Fibroblast of skin of scalp (primary cell): ENCODE data around the gene ICE2.
A peak's percentile ranks its signal among the peaks of the same experiment; 100 is the strongest.

Experiments
- DNase-seq: peaks from one replicate; pipeline ENCODE4 v3.0.0-alpha.2; 2013

ICE2 gene

DNA sequence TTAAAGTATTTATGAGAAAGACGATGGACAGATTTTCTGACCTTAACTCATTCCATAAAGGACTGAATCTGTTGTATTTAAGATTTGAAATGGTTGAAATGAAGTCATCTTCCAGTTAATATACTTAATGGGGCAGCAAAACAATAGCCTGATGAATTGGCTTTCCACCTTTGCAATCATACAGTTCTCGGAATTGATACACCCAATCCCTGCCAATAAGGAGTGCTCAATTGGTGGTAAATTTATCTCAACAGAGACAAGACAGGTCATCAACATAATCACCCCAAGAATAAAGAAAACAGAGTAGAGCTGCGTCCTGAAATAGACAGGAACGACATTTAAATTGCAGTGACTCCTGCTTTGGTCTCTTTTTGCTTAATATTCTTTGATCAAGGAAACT is 92.3 kb downstream of the ICE2 start:
- no peak for DNase-seq

DNA sequence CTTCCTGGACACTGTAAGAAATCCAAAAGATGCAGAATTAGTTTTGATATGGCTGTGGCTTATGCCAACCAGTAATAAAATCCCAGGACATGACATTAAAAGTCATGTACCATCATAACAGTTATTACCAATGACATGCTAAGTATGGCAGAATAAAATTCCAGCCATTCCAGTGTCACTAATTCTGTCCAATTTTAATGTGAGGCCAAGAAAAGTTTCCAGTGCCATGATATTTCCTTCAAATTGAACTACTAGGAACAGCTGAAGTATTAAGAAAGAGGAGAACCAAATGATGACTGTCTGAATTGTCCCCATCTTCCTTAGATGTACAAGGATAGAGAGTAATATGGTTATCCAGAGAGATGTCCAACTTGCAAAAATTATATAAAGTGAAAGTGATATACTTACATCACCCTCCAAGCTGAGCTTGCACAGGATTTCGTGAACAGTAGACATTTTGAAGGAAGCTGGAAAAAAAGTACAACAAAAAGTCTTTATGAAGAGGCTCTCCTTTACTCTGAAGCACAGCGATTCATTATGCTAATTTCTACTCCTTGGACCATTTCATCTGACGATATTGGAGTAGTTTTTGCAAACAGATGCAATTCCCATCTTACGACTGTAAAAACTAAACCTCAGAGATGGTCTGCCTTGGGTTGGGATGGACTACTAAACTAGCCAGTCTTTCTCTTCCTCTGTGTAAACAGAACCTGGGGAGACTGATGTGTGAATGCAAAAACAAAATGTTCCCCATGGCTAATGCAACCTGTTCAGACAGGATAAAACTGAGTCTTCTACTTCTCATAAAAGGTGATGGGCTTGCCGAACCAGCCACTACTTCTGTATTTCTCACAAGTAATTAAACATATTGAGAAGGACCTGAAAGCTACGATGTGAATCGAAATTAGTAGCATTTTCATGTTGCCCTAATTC is 93.1 kb downstream of the ICE2 start:
- peak; percentile 21 for DNase-seq

DNA sequence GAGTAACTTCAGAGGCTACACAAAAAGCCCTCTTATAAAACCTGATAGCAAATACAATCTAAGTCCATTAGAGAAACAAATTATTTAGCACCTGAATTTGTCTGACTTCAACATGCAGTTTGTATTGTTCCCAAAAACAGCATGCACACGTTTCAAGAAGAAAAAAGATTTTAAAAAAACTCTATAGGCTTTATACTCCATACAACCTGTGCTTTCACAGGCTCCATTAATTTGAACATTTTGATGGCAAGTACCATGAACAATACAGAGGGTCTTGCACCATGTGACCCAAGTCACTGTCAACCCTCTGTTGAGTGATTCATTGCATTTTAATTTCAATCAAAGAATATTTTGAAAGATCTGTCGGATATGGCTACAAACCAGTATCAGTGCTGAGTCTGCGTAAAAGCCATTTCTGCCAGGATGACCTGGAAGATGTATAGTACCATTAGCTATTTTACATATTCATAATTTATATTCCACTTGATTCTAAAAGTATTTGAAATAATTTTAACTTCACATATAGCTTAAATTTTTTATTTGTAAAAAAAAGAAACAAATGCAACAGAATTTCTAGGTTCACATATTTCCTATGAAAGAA is 94.3 kb downstream of the ICE2 start:
- no peak for DNase-seq

DNA sequence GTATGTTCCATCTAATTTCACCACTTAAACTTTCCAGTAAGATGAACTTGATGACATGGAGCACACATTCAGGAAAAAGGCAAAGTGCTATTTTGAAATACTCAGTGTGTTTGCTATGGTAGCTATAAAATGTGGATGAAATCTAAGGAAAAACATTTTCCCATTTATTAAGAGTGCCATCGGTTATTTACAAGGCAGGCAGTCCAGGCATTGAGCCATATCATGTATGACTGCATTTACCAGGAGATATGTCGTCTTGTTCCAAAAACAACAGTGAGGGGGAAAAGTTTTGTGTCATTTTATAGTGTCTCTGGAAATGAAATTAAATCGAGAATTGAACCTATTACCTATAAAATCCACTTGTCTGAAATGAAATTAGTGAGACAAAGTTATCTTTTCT is 94.9 kb downstream of the ICE2 start:
- no peak for DNase-seq

DNA sequence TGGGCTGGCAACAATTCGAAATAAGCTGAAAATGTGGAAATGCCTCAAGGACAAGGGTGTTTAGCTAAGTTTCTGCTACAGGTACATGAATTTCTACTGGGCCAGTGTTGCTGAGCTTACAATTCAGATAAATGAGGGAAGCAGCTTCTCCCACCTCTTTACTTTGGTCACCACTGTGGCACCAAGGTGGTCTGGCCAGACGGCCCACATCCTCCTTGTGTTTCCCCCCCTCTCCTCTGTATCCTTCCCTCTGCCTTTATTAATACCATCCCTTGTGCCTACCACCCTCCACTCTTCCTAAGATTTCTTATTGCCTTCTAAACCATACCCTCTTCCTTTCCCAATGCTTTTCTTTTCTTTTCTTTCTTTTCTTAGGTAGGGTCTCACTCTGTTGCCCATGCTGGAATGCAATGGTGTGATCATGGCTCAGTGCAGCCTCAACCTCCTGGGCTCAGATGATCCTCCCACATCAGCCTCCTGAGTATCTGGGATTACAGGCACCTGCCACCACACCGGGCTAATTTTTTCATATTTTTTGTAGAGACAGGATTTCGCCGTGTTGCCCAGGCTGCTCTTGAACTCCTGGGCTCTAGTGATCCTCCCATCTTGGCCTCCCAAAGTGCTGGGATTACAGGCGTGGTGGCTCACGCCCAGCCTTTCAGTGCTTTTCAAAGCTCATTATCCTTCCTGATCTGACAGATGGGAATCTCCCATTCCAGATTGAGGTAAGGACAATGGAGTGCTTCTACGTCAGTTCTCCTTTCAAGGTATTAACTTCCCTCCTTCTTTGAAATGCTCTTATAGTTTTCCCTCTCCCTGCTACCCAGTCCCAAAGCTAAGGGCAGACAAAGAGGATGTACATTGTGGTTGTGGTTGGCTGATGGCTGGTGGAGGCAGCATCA is 95.9 kb downstream of the ICE2 start:
- no peak for DNase-seq

DNA sequence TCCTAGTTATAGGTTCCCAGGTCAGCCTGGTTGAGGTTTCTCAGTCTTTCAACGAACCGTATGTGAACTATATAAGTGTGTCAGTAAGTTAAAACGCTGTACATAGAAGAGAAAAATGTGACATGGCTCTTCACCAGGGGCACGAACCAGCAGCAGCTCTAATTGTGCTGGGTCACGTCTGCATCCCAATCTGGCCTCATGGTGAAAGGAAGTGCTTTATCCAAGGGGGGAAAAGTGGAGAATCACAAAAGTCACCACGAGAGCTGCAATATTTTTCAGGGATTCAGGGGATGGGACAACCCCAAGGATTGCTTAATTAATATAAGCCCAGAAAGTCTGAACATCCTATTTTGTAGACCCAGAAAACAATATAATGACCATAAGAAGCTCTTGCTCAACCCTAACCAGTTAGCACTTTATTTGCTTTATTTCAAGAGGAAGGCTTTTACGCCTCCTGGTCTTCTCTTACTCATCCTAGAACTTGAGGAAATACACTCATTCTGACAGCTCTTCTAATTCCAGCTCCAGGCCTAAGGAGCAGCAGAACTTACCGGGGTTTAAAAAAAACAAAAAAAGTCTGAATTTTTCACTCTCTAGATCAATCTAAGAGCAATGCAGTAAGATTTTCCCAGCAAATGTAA is 97.7 kb downstream of the ICE2 start:
- DNase-seq = peak; percentile 64

DNA sequence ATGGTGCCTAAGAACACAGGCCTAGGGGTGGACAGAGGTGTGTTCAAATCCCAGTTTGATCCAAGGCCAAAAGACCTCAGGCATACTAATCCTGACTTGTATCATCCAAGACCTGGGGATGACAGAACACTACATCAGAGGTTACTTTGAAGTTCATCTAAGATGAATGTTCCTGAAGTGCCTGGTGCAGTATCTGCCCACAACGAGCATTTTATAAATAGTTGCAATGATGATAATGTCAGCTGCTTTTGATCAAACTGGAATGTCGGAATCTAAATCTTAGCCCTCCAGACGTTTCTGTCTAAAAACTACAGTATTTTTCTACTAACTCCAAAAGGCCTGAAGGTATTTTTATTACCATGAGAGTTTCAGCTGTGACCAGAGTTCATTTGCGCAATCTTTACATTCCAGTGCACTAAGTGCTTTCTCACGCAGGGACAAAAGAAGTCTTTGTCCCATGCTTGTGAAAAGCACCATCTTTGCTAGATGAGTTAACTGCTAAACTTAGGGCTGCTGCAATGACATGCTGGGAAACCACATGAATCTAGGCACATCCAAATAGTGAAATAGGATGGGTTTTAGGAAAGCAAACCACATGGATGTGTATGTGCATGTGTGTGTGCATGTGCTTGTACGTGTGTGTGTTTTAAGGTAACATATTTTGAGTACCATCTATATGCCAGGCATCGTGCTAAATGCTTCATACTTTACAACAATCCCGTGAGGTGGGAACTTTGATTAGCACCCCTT is 99.2 kb downstream of the ICE2 start:
- peak; percentile 99 for DNase-seq

DNA sequence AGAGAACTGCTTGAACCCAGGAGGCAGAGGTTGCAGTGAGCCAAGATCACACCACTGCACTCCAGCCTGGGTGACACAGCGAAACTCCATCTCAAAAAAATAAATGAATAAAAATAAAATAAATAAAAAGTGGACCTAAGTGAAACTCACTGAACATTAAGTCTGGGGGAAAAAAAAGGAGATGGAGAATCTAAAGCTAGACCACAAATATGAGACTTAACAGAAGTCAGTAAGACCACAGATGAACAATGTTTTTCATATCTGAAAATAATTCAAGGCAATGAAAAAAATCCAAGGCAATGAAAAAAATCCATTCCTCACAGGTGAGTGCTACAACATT is 99.8 kb downstream of the ICE2 start:
- DNase-seq = peak; percentile 64

DNA sequence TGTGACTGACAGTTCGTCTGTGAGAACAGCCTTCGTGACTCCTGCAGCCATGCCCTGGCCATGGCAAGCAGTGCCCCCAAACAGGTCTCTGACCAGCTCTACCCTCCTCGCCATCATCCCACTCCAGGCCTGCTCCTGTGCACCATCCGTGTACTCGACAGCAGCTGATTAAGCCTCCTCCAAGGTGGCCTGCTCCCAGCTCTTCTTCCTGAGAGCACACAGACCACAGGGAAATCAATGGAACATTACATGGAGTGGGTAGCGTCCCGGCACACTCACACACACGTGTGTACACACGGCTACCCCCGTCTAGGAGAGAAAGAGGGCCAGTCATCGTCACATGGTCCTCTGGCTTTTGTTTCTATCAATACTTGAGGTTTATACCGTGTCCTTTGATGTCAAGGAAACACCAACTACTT is 102.3 kb downstream of the ICE2 start:
- no peak for DNase-seq

DNA sequence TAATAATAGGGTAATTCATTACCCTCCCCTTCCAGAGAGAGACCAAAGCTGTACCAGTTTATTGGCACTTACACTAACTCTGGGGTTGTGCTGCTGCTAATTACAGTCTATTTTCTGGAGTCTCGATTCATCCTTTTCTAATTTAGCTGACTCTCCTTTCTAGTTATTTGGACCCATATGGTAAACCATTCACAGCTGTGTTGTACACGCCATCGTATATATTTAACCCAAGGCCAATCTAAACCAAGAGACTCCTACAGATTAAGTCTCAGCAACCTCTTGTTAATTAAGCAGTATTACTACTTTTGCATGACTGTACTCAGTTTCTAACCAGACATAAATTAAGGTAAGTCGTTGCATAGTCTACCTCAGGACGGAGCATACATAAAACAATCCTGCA is 103.6 kb downstream of the ICE2 start:
- DNase-seq = no peak

DNA sequence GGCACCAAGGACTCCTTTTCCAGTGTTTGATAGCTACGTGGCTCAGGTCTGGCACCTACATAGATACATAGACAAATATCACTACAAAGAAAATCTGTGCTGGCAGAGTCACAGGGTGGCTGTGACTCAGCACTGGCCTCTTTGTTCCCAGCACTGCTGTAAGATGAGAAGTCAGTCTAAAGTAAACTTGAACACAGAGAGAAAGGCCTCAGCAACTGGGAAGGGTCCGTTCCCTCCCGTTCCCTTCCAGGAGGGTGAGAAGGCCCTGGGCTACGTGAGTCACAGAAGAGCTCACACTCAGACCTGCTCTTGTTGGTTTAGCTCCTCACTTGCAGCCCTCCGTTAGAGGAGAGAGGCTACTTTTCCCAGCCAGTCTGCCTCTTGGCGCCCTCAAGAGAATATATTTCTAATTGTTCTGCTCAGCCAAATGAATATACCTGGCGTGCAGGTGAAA is 104.3 kb downstream of the ICE2 start:
- DNase-seq = peak; percentile 96

DNA sequence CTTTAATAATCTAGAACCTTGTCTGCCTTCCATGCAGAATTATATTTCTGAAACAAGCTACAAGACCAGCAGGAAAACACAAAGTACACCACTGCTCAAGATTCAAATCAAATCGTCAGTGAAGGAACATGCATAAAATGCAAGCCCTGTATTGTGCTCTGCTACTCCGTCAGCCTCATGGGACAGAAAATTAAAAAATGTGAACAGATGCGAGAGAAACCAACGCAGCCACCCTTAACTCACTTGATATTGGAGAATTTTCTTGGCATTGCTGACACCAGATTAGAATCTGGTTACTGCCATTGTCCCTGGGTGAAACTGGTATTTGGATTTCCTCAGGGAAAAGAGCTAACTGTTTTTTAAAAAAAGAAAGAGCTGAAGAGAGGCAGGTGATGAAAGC is 104.7 kb downstream of the ICE2 start:
- no peak for DNase-seq

DNA sequence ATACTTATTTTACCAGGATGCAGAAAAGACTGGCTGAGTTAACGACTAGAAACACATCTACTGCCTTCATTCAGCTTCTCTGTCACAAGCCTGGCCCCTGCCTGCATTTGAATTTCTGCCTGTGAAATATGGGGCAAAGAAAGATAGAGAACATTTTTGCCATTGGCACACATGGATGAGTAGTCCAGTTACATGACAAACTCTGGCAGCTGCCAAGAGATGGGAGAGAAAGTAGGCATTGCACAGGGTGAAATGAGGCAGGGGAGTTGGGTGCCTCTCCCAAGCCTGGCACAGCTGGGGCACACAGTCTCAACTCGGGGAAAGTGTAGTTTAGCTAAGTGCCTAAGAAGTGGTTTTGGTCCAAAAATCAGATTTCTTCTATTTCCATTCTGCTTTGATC is 105.2 kb downstream of the ICE2 start:
- DNase-seq = no peak

DNA sequence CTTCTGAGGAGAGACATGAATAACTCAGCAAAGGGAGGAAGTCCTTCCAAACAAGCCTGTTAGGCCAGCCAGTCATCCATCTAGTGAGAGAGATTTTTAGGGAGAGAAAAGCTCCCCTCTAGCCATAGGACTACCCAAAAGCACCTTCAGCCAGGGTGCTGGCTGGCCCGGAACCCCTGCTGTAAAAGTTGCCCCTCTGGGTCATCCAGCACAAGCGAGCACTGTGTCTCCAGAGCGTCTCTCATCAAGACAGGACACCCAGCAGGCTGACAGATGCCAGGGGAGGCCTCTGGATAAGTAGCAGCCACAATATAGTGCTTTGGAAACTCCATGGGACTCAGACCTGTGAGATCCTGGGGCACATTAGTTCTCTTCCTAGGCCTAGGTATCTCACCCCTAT is 105.6 kb downstream of the ICE2 start:
- DNase-seq = no peak

DNA sequence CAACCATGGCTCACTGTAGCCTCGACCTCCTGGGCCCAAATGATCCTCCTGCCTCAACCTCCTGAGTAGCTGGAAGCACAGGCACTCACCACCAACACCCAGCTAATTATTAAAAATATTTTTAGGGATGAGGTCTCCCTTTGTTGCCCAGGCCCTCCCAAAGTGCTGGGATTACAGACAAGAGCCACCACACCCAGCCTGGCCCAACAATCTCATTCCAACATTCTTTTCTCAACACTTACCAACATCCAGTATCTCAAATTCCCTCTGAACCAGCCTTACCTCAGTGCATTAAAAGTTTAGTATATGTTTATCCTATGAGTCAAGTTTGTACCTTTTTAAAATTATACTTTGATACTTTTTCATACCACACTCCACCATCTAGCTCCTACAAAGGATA is 106.2 kb downstream of the ICE2 start:
- DNase-seq = peak; percentile 69

DNA sequence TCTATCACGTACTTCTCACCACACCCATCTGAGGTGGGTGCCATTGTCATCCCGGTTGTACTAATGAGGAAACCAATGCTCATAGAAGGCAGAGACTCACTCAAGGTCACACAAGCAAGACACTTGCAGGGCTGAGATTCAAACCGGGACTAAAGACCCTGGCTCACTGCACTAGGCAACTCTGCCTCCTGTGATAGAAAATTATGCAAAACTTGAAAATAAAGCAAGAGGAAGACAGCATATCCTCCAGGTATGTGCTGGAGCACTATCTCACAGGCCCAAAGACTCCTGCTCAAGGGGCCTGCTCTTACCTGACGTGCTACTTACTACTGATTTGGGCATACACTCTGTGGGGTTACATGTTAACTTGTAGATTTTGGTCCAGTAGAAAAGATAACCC is 106.7 kb downstream of the ICE2 start:
- no peak for DNase-seq

DNA sequence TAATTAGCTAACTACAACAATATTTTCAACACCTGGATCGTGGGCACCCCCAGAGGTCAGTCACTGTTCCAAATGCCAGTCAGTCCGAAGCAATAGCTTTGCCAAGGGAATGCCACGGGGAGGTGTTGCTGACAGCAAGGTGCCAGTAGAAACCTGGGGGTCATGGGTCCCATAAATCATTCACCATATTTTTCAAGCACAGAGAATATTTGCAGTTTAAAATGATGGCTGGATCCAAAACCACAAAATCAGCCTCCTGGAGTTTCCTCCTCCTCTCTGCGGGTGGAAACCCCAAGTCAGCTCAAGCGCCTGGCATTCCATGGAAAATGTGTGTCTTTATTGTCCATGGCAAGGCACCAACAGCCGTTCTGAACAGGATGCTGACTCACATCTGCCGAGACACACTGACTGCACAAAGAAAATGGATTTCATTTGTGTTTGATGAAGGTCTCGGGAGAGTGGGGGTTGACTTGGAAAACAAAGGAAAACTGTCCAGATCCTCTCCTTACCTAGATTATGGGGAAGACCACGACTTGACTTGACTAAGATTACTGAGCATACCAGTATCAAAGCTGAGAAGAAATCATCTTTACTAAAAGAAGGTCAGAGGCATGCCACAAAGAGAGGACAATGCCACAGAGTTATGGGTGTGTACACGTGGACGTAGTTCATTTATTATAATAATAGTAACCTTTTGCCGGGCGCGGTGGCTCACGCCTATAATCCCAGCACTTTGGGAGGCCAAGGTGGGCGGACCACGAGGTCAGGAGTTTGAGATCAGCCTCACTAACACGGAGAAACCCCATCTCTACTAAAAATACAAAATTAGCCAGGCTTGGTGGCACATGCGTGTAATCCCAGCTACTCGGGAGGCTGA is 107.5 kb downstream of the ICE2 start:
- DNase-seq = peak; percentile 100

DNA sequence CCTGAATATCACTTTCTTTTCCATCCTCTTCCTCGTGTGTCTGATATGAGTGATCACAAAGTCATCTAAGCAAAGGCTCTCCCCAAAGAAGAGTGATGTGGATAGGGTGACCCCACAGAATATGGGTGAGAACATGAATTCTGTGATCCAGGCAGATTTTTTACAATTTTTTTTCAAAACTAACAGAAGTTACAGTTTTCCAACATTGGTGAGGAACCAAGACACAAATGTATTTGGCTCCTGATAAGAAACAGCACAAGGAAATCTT is 108.1 kb downstream of the ICE2 start:
- DNase-seq = no peak

DNA sequence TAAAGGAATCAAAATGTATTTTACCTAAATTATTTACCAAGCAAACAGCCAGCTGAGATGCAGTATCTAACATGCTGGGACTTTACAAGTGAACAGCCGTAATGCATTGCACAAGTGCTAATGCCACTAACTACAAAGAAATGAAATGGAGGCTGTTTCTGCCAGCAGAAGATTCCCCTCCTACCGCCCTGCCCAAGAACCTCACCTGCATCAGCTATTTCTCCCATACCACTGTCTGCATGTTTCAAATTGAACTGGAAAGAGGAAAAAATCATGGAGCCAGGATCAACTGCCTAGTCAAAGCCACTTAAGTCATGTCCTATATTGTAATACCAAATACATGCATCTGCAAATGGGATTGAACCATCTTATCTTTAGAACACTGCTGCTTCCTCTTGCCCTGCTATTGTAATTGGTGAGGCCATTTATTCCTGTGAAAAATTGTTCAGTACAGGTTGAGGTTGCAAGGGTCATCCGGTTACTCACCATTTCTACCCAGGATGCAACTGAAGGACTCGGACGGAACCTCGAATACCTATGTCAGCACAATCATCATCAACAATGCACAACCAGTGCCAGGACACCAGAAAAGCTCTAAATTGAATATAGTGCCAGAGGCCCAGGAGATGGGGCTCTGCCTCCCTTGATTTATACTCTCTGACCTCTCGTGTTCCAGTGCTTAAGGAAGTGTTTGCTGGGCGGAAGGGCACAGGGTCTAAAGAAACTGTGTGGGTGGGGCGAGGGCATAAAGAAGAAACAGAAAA is 108.7 kb downstream of the ICE2 start:
- DNase-seq = no peak

DNA sequence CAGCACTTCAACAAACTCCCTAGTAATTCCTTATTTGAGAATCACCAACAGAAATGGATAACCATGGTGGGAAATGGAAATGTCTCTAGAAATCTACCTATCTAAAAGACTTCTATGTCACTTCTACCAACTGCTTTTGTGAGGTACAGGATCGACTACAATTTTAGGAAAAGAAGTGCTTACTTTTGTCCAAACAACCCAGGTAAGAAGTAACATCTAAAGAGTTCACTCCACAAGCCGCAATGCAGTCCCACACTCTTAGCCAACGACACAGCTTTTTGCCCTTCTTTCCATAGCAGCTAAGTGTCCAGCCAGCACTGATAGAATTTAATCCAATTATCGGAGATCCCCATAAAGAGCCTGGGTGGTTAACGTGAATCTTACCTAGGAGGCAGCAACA is 109.2 kb downstream of the ICE2 start:
- DNase-seq = no peak
